Tibial artery (tissue), 4 donors: ENCODE results near the gene LIX1L.
"Not testable (repeated sequence)": the region's sequence is repeated elsewhere in the genome, so short reads cannot be mapped to it uniquely, and the experiment has no call there.

Experiments used
- DNase-seq, 2 donors: peaks; one replicate each; pipeline ENCODE4 v3.0.0-alpha.2; 2019
- H3K27ac ChIP-seq, 2 donors: fragments of 200-600 bp; sonication (generic) in 1 of 2; 1 replicate in 1 of 2; 2 replicates in 1 of 2; pipeline ENCODE4 v1.5.1; 2018 to 2019; ENCODE audit warnings: mild to moderate bottlenecking in 1 of 2
- H3K27me3 ChIP-seq, 2 donors: fragments of 200-600 bp; sonication (generic) in 1 of 2; one replicate each; pipeline versions ENCODE4 v1.5.1 to v1.6.0; 2016 to 2019
- H3K36me3 ChIP-seq, 3 donors: fragments of 200-600 bp; sonication (generic) in 2 of 3; one replicate each; pipeline ENCODE4 v1.5.1; 2016 to 2019; ENCODE audit warnings: mild to moderate bottlenecking in 2 of 3
- H3K4me1 ChIP-seq, 4 donors: fragments of 200-600 bp; sonication (generic) in 2 of 4; 1 replicate in 3 of 4; 2 replicates in 1 of 4; pipeline ENCODE4 v1.5.1; 2016 to 2019
- H3K4me3 ChIP-seq, 2 donors: fragments of 200-600 bp; sonication (generic) in 1 of 2; 1 replicate in 1 of 2; 2 replicates in 1 of 2; pipeline ENCODE4 v1.5.1; 2018 to 2019; ENCODE audit warnings: mild to moderate bottlenecking in 2 of 2
- H3K9me3 ChIP-seq, 3 donors: fragments of 200-600 bp; sonication (generic) in 1 of 3; one replicate each; pipeline ENCODE4 v1.5.1; 2016 to 2019
- CTCF ChIP-seq, 2 experiments: fragments of 200-600 bp in 1 of 2; fragments of 450-650 bp in 1 of 2; IDR thresholded peaks; one replicate each; pipeline ENCODE4 v1.5.1; 2017 to 2019; ENCODE audit warnings: antibody characterized with exemption in 2 of 2, mild to moderate bottlenecking in 1 of 2, moderate library complexity in 1 of 2
- intact Hi-C: fragments of 100-400 bp; cut with DNase I; formaldehyde crosslinking; loops from one replicate; pipeline ENCODE4 v1.15.0; 2023; ENCODE audit warnings: low total_unique reads

Gene LIX1L

GRCh38 chr1:145942405-145942804, 15.4 kb downstream of the LIX1L start:
- H3K9me3 ChIP-seq = no peaks in the 10 kb centered on the region

GRCh38 chr1:145937436-145937835, 20.4 kb downstream of the LIX1L start:
- H3K27ac ChIP-seq = no peak overlapping the region
- no peak overlapping the region for H3K4me3 ChIP-seq
- no peaks in the 10 kb centered on the region for H3K27me3 ChIP-seq
- no peak for DNase-seq
- intact Hi-C loops = no loop called here
- no peak for TF ChIP-seq CTCF (IDR thresholded peaks at IDR 0.05)
- H3K4me1 ChIP-seq = no peaks in the 10 kb centered on the region
- H3K36me3 ChIP-seq = peaks cover 51 to 66% (median 54%) of the 10 kb centered on the region in 3 donors
- no peaks in the 10 kb centered on the region for H3K9me3 ChIP-seq

More at GRCh38 chr1:145942405-145942804, 15.4 kb downstream of the LIX1L start:
- H3K4me3 ChIP-seq = no peak overlapping the region
- intact Hi-C loops = no loop called here
- H3K27ac ChIP-seq = no peak overlapping the region
- no peak for DNase-seq
- H3K4me1 ChIP-seq = no peaks in the 10 kb centered on the region
- peaks cover 21 to 52% (median 33%) of the 10 kb centered on the region in 3 donors for H3K36me3 ChIP-seq
- H3K27me3 ChIP-seq = no peaks in the 10 kb centered on the region
- no peak for TF ChIP-seq CTCF (IDR thresholded peaks at IDR 0.05)

- H3K27ac ChIP-seq = no peak overlapping the region
- no peaks in the 10 kb centered on the region for H3K27me3 ChIP-seq
- no peaks in the 10 kb centered on the region for H3K4me1 ChIP-seq
- intact Hi-C loops = no loop called here
- no peaks in the 10 kb centered on the region for H3K9me3 ChIP-seq
- no peak overlapping the region for H3K4me3 ChIP-seq
- H3K36me3 ChIP-seq = peaks cover 43 to 66% (median 48%) of the 10 kb centered on the region in 3 donors
- DNase-seq = no peak
- TF ChIP-seq CTCF (IDR thresholded peaks at IDR 0.05) = no peak
These were observed 21.6 kb downstream of the LIX1L start for GRCh38 chr1:145936247-145936646.

- DNase-seq = no peak
- no peak overlapping the region for H3K27ac ChIP-seq
- no peaks in the 10 kb centered on the region for H3K27me3 ChIP-seq
- peaks cover 41 to 65% (median 48%) of the 10 kb centered on the region in 3 donors for H3K36me3 ChIP-seq
- TF ChIP-seq CTCF (IDR thresholded peaks at IDR 0.05) = no peak
- H3K9me3 ChIP-seq = no peaks in the 10 kb centered on the region
- H3K4me3 ChIP-seq = no peak overlapping the region
- intact Hi-C loops = no loop called here
- no peaks in the 10 kb centered on the region for H3K4me1 ChIP-seq
These were observed 22.1 kb downstream of the LIX1L start for GRCh38 chr1:145935708-145936107.

- H3K27ac ChIP-seq, intact Hi-C loops, H3K27me3 ChIP-seq, DNase-seq, H3K9me3 ChIP-seq, H3K4me1 ChIP-seq, H3K4me3 ChIP-seq: not testable (repeated sequence)
- H3K36me3 ChIP-seq = peaks cover 38 to 60% (median 46%) of the 10 kb centered on the region in 3 donors
These were observed 25.3 kb downstream of the LIX1L start for GRCh38 chr1:145932522-145933009.

GRCh38 chr1:145927916-145928643, 29.7 kb downstream of the LIX1L start:
- Histone ChIP-seq H3K4me1 (peaks cover 0 to 19% (median 10%) of the 10 kb centered on the region in 4 donors), H3K9me3 (no peaks in the 10 kb centered on the region), H3K4me3 (peak overlapping the region; percentile 64 to 75), H3K27me3 (no peaks in the 10 kb centered on the region), H3K36me3 (peaks cover 0 to 31% (median 14%) of the 10 kb centered on the region in 3 donors), H3K27ac (peak overlapping the region; percentile 95)
- intact Hi-C loops = no loop called here
- no peak for DNase-seq
- TF ChIP-seq CTCF (IDR thresholded peaks at IDR 0.05) = no peak
